ENCODE results near the gene UPF2.
A peak's percentile ranks its signal among the peaks of the same experiment; 100 is the strongest.

The UPF2 gene

DNA sequence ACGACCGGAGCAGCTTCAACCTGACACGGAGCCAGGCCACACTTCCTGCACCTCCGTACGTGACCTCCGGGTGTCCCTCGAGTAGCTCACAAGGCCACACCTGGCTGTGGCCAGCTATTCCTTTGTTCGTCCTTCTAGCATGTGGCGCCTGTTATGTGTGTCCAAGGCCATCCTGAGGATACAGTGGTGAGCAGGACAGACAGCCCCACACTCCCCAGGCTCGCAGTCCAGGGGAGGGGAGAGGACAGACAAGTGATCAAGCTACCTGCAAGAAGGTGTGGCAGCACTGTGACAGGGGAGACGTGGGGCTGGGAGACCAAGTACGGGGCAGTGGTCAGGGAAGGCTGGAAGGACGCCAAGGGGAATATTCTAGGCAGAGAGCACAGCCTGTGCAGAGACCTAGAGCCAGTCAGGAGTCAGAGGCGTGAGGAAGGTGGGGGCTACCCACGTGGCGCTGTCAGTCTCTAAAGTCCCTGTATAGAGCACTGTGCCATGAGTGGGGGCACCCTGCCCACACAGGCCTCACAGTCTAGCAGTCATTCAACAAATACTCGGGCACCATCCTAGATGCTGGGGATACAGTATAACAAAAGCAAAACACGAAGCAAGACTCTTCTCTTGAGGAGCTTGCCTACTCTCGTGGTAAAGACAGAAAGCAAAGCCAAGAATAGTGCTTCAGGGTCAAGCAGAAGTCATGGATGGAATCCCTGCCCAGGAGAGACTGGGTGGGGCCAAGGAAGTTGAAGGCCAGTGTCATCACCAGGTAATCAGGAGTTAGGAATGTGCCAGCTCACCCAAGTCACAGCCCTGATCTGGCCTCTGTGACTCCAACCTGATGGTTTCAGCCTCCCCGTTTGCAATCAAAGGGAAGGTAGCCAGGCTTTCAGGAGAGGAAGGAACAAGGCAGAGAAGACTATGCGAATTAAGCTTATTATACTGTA lies 160.9 kb downstream of the UPF2 start:
- peak; percentile 25 for DNase-seq (ENCODE audit: low read depth)
- TF ChIP-seq, protein P1, sequence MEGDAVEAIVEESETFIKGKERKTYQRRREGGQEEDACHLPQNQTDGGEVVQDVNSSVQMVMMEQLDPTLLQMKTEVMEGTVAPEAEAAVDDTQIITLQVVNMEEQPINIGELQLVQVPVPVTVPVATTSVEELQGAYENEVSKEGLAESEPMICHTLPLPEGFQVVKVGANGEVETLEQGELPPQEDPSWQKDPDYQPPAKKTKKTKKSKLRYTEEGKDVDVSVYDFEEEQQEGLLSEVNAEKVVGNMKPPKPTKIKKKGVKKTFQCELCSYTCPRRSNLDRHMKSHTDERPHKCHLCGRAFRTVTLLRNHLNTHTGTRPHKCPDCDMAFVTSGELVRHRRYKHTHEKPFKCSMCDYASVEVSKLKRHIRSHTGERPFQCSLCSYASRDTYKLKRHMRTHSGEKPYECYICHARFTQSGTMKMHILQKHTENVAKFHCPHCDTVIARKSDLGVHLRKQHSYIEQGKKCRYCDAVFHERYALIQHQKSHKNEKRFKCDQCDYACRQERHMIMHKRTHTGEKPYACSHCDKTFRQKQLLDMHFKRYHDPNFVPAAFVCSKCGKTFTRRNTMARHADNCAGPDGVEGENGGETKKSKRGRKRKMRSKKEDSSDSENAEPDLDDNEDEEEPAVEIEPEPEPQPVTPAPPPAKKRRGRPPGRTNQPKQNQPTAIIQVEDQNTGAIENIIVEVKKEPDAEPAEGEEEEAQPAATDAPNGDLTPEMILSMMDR (conservative IDR thresholded peaks at IDR 0.05; ENCODE audit: low read length), result no peak
- no peak overlapping the region for H3K4me3 ChIP-seq (ENCODE audit: low read length)

DNA sequence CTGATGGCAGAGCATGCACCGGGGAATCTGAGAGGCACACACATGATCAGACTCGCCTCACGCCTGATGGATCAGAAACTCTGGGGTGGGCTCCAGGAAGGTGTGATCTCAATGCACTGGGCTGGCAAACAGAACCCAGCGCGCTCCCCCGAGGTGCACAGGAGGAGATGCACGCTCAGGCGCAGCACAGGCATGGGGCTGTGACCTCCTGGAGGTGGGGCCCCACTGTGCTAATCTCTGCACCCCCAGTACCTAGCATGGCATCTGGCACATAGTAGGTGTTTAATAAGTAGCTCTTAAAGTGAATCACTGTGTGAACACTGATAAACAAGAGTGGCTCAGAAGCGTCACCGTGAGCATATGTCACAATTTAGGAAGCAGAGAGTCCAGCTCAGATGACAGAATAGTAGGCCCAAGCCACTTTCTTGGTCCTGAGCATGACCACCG lies 161.6 kb downstream of the UPF2 start:
- TF ChIP-seq, protein P1 (conservative IDR thresholded peaks at IDR 0.05; ENCODE audit: low read length), result no peak
- DNase-seq (ENCODE audit: low read depth), result no peak
- H3K4me3 ChIP-seq (ENCODE audit: low read length), result no peak overlapping the region

DNA sequence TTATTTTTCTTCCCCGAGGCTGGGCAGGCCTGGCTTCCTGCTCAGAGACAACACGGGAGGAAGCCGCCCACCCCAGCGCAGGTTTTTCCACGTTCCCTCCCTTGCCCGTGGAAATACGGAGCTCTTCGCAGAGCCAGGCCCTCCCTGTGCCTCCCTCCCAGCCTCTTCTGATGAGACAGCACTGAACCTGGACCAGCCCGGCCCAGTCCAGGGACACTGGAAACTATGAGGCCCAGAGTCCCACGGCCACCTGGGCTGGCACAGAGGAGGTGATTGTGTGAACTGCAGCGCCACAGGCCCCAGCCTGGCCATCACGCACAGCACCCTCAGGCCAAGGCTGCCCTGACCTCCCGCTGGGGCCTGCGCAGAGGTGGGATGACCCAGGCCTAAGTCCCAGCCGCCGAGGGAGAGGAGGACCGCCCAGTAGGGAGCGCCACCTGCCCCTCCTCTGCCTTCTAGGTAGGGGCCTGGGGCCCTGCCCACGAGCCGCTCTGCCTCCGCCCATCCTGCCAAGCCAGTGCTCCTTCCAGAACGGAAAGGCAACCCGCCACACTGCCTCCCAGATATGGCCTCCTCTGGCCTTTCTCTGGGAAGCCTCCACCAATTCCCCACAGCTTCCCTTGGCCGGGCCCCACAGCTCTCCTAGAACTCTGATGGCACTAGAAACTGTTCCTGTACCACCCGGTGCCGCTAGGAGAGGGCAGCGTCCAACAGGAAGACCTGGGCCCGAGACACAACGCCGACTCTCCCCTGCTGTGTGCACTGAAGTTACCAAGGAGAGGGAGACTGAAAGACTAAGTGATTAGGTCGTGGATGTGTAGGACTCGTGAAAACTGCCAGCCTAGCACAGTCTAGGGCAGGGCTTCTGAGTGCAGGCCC lies 162.2 kb downstream of the UPF2 start:
- no peak for DNase-seq (ENCODE audit: low read depth)
- TF ChIP-seq, protein P1 (conservative IDR thresholded peaks at IDR 0.05; ENCODE audit: low read length), result no peak
- H3K4me3 ChIP-seq (ENCODE audit: low read length), result no peak overlapping the region

DNA sequence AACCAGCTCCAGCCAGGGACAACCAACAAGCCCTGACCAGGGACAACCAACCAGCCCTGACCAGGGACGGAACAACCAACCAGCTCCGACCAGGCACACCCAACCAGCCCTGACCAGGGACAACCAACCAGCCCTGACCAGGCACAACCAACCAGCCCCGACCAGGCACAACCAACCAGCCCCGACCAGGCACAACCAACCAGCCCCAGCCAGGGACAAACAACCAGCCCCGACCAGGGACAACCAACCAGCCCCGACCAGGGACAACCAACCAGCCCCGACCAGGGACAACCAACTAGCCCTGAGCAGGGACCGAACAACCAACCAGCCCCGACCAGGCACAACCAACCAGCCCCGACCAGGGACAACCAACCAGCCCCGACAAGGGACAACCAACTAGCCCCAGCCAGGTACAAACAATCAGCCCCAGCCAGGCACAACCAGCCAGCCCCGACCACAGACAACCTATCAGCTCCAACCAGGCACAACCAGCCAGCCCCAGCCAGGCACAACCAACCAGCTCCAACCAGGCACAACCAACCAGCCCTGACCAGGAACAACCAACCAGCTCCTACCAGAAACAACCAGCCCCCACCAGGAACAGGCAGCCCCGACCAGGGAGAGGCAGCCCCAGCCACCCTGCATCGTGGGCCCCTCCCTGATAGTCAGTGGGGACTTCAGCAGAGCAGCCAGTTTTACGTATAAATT lies 163.1 kb downstream of the UPF2 start:
- TF ChIP-seq, protein P1 (conservative IDR thresholded peaks at IDR 0.05; ENCODE audit: low read length), result no peak
- no peak for DNase-seq (ENCODE audit: low read depth)

DNA sequence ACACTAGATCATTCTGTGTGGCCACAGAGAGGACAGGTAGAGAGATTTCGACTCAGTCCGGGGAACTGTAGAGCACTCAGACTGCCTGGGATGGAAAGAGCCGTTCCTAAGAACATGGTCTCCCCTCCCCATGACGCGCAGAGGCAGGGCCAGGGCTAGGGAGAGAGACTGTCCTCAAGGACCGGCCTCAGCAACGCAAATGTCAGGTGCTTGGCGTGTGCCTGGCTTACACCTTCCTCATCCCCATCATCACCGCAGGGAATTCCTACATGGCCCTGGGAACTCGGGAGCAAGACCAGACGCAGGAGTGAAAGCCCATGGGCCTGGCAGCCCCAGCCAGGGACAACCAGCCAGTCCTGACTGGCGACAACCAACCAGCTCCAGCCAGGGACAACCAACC lies 163.8 kb downstream of the UPF2 start:
- TF ChIP-seq, protein P1 (conservative IDR thresholded peaks at IDR 0.05; ENCODE audit: low read length), result no peak

More for the DNA sequence above, 163.1 kb downstream of the UPF2 start:
- H3K4me3 ChIP-seq (ENCODE audit: low read length), result no peak overlapping the region

DNA sequence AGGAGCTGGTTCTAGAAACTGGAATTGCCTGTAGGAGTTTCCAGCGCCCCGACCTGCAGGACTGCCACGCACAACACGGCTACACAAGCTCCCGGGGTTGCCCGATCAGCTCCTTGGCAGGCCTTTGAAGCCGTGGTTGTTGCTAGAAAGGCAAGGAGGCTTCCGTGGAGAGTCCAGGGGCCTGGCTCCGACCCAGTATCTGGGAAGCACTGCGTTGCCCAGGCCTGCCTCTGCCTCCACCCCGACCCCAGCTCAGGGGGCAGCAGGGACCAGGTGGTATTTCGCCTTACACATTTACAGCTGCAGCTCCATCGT lies 165.1 kb downstream of the UPF2 start:
- H3K4me3 ChIP-seq (ENCODE audit: low read length), result no peak overlapping the region
- TF ChIP-seq, protein P1 (conservative IDR thresholded peaks at IDR 0.05; ENCODE audit: low read length), result no peak
- DNase-seq (ENCODE audit: low read depth), result no peak

More for the DNA sequence above, 163.8 kb downstream of the UPF2 start:
- no peak overlapping the region for H3K4me3 ChIP-seq (ENCODE audit: low read length)
- DNase-seq (ENCODE audit: low read depth), result no peak
